HepG2 (cell line): ENCODE results near the gene KIAA0232. TPM values are rescaled to one million over a fixed set of nuclear protein-coding genes. Genes with fewer than 3 reads are reported as not detected.
"Not testable (repeated sequence)": the region's sequence is repeated elsewhere in the genome, so short reads cannot be mapped to it uniquely, and the experiment has no call there.

Experiments
- ATAC-seq: fragments of 200-7000 bp; cut with Tn5 transposase; 3 replicates; pipeline ENCODE4 v1.9.1; 2020; ENCODE audit warnings: mild to moderate bottlenecking, moderate library complexity
- BruUV-seq: library from RNA; stranded (reverse); fragments of 400-500 nt; replicated peaks from 2 replicates; lab custom pipeline; 2021; lab: Mats Ljungman, UMichigan
- CTCF ChIA-PET: fragments of 300-600 bp; formaldehyde crosslinking; extraction: SDS; loops from one replicate; lab custom pipeline; 2021; ENCODE audit warnings: low total read pairs, inconsistent platforms, low intra/inter-chr PET ratio; lab: Yijun Ruan, JAX
- POLR2A ChIA-PET: fragments of 350-600 bp; sonication (Branson Sonifier 250); formaldehyde crosslinking; loops from one replicate; lab custom pipeline; 2020; ENCODE audit warnings: antibody characterized with exemption, inconsistent platforms; lab: Yijun Ruan, JAX
- DNase-seq: peaks from one replicate; pipeline ENCODE4 v3.0.0-alpha.2; 2015; ENCODE audit warnings: low spot score
- FAIRE-seq: peaks from 3 replicates; lab custom pipeline; 2011; peaks lifted over from hg19 to GRCh38; lab: Jason Lieb, UNC
- H2AFZ ChIP-seq: one replicate; pipeline ENCODE4 v1.6.1; 2011; ENCODE audit warnings: low read length, inconsistent platforms
- H3K27ac ChIP-seq: fragments of 300-600 bp; 3 replicates; pipeline ENCODE4 v1.8.0; 2011; ENCODE audit warnings: mixed run types, mild to moderate bottlenecking, mixed read lengths, low read length, inconsistent platforms; ENCODE audit not compliant: insufficient read depth; ENCODE audit errors: extremely low read length
- H3K27me3 ChIP-seq, 2 experiments: fragments of 200-600 bp in 1 of 2; 2 replicates in 1 of 2; 3 replicates in 1 of 2; pipeline versions ENCODE4 v1.6.0 to v1.8.0; 2011; ENCODE audit warnings: low read length in 2 of 2, mild to moderate bottlenecking in 2 of 2, moderate library complexity in 2 of 2, inconsistent platforms in 1 of 2; ENCODE audit not compliant: insufficient read depth in 2 of 2, control insufficient read depth in 1 of 2
- H3K36me3 ChIP-seq, 2 experiments: fragments of 200-600 bp in 1 of 2; replicated peaks in 1 of 2; 2 replicates in 1 of 2; 3 replicates in 1 of 2; pipeline versions ENCODE4 v1.5.1 to v1.8.0; 2011; ENCODE audit warnings: low read length in 2 of 2, inconsistent platforms in 1 of 2; ENCODE audit not compliant: insufficient read depth in 2 of 2, control insufficient read depth in 1 of 2
- H3K4me1 ChIP-seq: 2 replicates; pipeline ENCODE4 v1.5.1; 2012; ENCODE audit warnings: low read length, inconsistent platforms; ENCODE audit not compliant: insufficient read depth
- H3K4me2 ChIP-seq: 2 replicates; pipeline ENCODE4 v1.6.0; 2011; ENCODE audit warnings: low read depth, low read length, inconsistent platforms
- H3K4me3 ChIP-seq, 3 experiments: fragments of 200-600 bp in 1 of 3; sonication (generic), shearing (Covaris generic) in 1 of 3; replicated peaks in 1 of 3; 2 replicates each; pipeline ENCODE4 v1.5.1; 2011 to 2016; ENCODE audit warnings: low read length in 3 of 3, inconsistent platforms in 2 of 3, low read depth in 2 of 3, mild to moderate bottlenecking in 2 of 3, control low read depth in 1 of 3, mixed read lengths in 1 of 3; ENCODE audit not compliant: insufficient read depth in 1 of 3
- H3K79me2 ChIP-seq: one replicate; pipeline ENCODE4 v1.6.1; 2011; ENCODE audit warnings: low read length, inconsistent platforms; ENCODE audit not compliant: insufficient read depth
- H3K9ac ChIP-seq: 2 replicates; pipeline ENCODE4 v1.6.0; 2011; ENCODE audit warnings: mild to moderate bottlenecking, low read depth, low read length, inconsistent platforms; ENCODE audit not compliant: insufficient read depth
- H3K9me3 ChIP-seq: 2 replicates; pipeline ENCODE4 v1.5.1; 2012; ENCODE audit warnings: mild to moderate bottlenecking, low read length
- H4K20me1 ChIP-seq: 2 replicates; pipeline ENCODE4 v1.6.0; 2011; ENCODE audit warnings: inconsistent platforms, mild to moderate bottlenecking, low read length, moderate library complexity; ENCODE audit not compliant: insufficient read depth
- PPARG ChIP-seq: conservative IDR thresholded peaks from 2 replicates; pipeline ENCODE4 v1.6.1; 2016; ENCODE audit warnings: missing biosample characterization, missing genetic modification reagents
- RBAK ChIP-seq: sonication (generic); formaldehyde crosslinking; IDR thresholded peaks from 2 replicates; pipeline ENCODE4 v1.5.1; 2020; ENCODE audit warnings: mild to moderate bottlenecking, missing genetic modification reagents
- SOX6 ChIP-seq, 2 experiments: fragments of 450-650 bp in 1 of 2; sonication (generic) in 1 of 2; formaldehyde crosslinking in 1 of 2; IDR thresholded peaks; 2 replicates each; pipeline versions ENCODE4 v1.4.0 to v1.6.1; 2017 to 2020; ENCODE audit warnings: antibody characterized with exemption in 1 of 2, mild to moderate bottlenecking in 1 of 2, missing genetic modification reagents in 1 of 2
- STAG1 ChIP-seq: sonication (generic); formaldehyde crosslinking; IDR thresholded peaks from 2 replicates; pipeline ENCODE4 v1.4.0; 2020; ENCODE audit warnings: missing genetic modification reagents
- WIZ ChIP-seq: sonication (generic); formaldehyde crosslinking; IDR thresholded peaks from 2 replicates; pipeline ENCODE4 v1.5.1; 2020; ENCODE audit warnings: mild to moderate bottlenecking, missing genetic modification reagents
- XRCC5 ChIP-seq: fragments of 200-400 bp; formaldehyde crosslinking; optimal IDR thresholded peaks from 2 replicates; pipeline ENCODE3; 2017; ENCODE audit warnings: mild to moderate bottlenecking, low read length
- whole genome bisulfite sequencing: methylation state at CpG from one replicate; pipeline ENCODE4 v1.1.6; 2017; ENCODE audit warnings: low lambda C conversion rate; 5-methylcytosine and 5-hydroxymethylcytosine counted together
- in situ Hi-C: cut with HindIII; loops from 2 replicates; pipeline ENCODE4 v1.10.0; 2017; ENCODE audit warnings: low pct_unique_long_range_greater_than_20kb; ENCODE audit not compliant: extremely low pct_ligation_motif_present
- intact Hi-C: fragments of 100-400 bp; cut with micrococcal nuclease; formaldehyde crosslinking; loops from one replicate; pipeline ENCODE4 v1.10.0; 2022; ENCODE audit not compliant: unreplicated experiment
- polyA plus RNA-seq, 8 experiments: library from polyadenylated mRNA; depleted of rRNA in 3 of 8; stranded (reverse) in 7 of 8; unstranded in 1 of 8; fragments of >200 nt; fragmentation: Illumina TruSeq in 4 of 8; extraction: Trizol in 4 of 8; gene quantifications; 2 replicates each; pipeline versions ENCODE4 v1.2.1 to v1.2.3, GENCODE V29; 2011 to 2016; ENCODE audit warnings: low read depth in 4 of 8, missing spikeins in 1 of 8, mixed read lengths in 1 of 8; ENCODE audit not compliant: insufficient read depth in 1 of 8
- total RNA-seq, 5 experiments: library from RNA; depleted of rRNA; stranded (reverse); fragments of >200 nt; fragmentation: Illumina TruSeq; extraction: Trizol; gene quantifications; 2 replicates each; pipeline ENCODE4 v1.2.3, GENCODE V29; 2016; ENCODE audit warnings: low read depth in 1 of 5
- TF ChIP-seq, protein P1 (sequence below): sonication (generic); formaldehyde crosslinking; IDR thresholded peaks from 2 replicates; pipeline ENCODE4 v1.5.0; 2020; ENCODE audit warnings: mild to moderate bottlenecking, missing genetic modification reagents
- TF ChIP-seq, protein P2 (sequence below): sonication (generic); IDR thresholded peaks from 2 replicates; pipeline ENCODE4 v1.6.1; 2016; ENCODE audit warnings: low read depth, borderline replicate concordance
- TF ChIP-seq, protein P3 (sequence below), 2 experiments: sonication (generic) in 1 of 2; formaldehyde crosslinking in 1 of 2; IDR thresholded peaks; 2 replicates each; pipeline versions ENCODE4 v1.4.0 to v1.6.1; 2018 to 2020; ENCODE audit warnings: missing genetic modification reagents in 2 of 2, borderline replicate concordance in 1 of 2, low read depth in 1 of 2, mild to moderate bottlenecking in 1 of 2, missing biosample characterization in 1 of 2

KIAA0232 gene
- total and polyA plus RNA-seq, 2 of the 13 experiments (the other 11 are each of a cell fraction or from before 2014, with no cell fraction given), result 7.8 to 17.1 TPM

GRCh38 chr4:6906486-6906885 lies 124.0 kb downstream of the KIAA0232 start:
- H3K36me3 ChIP-seq, H3K4me2 ChIP-seq, H3K27me3 ChIP-seq, FAIRE-seq, H4K20me1 ChIP-seq, BruUV-seq, H3K27ac ChIP-seq, H3K4me3 ChIP-seq, H3K9me3 ChIP-seq, CTCF ChIA-PET, ATAC-seq, DNase-seq, H2AFZ ChIP-seq, H3K9ac ChIP-seq: not testable (repeated sequence)
- POLR2A ChIA-PET, result interaction anchor here (0.8 to 11.5 kb wide), 5 partner anchors 11 to 233 kb away, joined by 3 to 215 read pairs (median 6); partner anchors contain the start of gene GRPEL1
- intact Hi-C loops (loop anchor here (10.0 kb wide), 1 partner anchor 138 kb away; the partner anchor contains the start of gene TADA2B), in situ Hi-C loops (loop anchor here (10.0 kb wide), 1 partner anchor 168 kb away; no protein-coding TSS in a partner anchor)
- H3K4me1 ChIP-seq, result peaks cover 84% of the 10 kb centered on the region
- peaks cover 20% of the 10 kb centered on the region for H3K79me2 ChIP-seq
- TF ChIP-seq, protein P1, sequence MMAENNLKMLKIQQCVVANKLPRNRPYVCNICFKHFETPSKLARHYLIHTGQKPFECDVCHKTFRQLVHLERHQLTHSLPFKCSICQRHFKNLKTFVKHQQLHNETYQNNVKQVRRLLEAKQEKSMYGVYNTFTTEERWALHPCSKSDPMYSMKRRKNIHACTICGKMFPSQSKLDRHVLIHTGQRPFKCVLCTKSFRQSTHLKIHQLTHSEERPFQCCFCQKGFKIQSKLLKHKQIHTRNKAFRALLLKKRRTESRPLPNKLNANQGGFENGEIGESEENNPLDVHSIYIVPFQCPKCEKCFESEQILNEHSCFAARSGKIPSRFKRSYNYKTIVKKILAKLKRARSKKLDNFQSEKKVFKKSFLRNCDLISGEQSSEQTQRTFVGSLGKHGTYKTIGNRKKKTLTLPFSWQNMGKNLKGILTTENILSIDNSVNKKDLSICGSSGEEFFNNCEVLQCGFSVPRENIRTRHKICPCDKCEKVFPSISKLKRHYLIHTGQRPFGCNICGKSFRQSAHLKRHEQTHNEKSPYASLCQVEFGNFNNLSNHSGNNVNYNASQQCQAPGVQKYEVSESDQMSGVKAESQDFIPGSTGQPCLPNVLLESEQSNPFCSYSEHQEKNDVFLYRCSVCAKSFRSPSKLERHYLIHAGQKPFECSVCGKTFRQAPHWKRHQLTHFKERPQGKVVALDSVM (CRISPR knock-in tag), result peak; percentile 72
- 90% methylated on average over 6 of the region's 6 CpGs for WGBS

- Histone ChIP-seq H3K27ac (peak overlapping the region; percentile 99), H3K79me2 (peaks cover 32% of the 10 kb centered on the region), H3K4me2 (peak overlapping the region; percentile 99), H3K27me3 (no peaks in the 10 kb centered on the region; a peak in 1 of 5 replicates), H3K36me3 (no peaks in the 10 kb centered on the region), H2AFZ (no peak overlapping the region), H3K9ac (peak overlapping the region; percentile 87; the same call in 1 of the 2 replicates), H4K20me1 (peaks cover 17% of the 10 kb centered on the region; the same call in 1 of the 2 replicates), H3K4me1 (peaks cover 84% of the 10 kb centered on the region), H3K4me3 (peak overlapping the region in 2 of 3 experiments; percentile 1 to 63; a peak in 1 of 6 replicates), H3K9me3 (no peaks in the 10 kb centered on the region)
- DNase-seq, result no peak
- 0 out of 3 replicates have a peak, but pooled peaks have one; percentile 10 for ATAC-seq
- intact Hi-C loops, result loop anchor here (2.0 to 10.0 kb wide), 3 partner anchors 15 to 137 kb away; partner anchors contain the start of gene TADA2B
- peak; percentile 78 for FAIRE-seq
- ChIA-PET CTCF (interaction anchor here (1.4 kb wide), 1 partner anchor 163 kb away, joined by 4 read pairs; no protein-coding TSS in a partner anchor), POLR2A (interaction anchor here (1.2 to 11.5 kb wide), 7 partner anchors 8 to 80 kb away, joined by 3 to 215 read pairs (median 18); no protein-coding TSS in a partner anchor)
- no TSS peak for BruUV-seq
- 50% methylated on average over 22 of the region's 22 CpGs for WGBS
- in situ Hi-C loops, result loop anchor here (10.0 kb wide), 1 partner anchor 167 kb away; no protein-coding TSS in a partner anchor
- TF ChIP-seq, protein P2, sequence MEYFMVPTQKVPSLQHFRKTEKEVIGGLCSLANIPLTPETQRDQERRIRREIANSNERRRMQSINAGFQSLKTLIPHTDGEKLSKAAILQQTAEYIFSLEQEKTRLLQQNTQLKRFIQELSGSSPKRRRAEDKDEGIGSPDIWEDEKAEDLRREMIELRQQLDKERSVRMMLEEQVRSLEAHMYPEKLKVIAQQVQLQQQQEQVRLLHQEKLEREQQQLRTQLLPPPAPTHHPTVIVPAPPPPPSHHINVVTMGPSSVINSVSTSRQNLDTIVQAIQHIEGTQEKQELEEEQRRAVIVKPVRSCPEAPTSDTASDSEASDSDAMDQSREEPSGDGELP, result no peak
- TF ChIP-seq, protein P3, sequence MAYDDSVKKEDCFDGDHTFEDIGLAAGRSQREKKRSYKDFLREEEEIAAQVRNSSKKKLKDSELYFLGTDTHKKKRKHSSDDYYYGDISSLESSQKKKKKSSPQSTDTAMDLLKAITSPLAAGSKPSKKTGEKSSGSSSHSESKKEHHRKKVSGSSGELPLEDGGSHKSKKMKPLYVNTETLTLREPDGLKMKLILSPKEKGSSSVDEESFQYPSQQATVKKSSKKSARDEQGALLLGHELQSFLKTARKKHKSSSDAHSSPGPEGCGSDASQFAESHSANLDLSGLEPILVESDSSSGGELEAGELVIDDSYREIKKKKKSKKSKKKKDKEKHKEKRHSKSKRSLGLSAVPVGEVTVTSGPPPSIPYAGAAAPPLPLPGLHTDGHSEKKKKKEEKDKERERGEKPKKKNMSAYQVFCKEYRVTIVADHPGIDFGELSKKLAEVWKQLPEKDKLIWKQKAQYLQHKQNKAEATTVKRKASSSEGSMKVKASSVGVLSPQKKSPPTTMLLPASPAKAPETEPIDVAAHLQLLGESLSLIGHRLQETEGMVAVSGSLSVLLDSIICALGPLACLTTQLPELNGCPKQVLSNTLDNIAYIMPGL (CRISPR knock-in tag; IDR thresholded peaks at IDR 0.05; ENCODE audit: borderline replicate concordance in 1 of 2, low read depth in 1 of 2), result peak; percentile 41 to 58; a peak in 2 of 4 replicates
- TF ChIP-seq RBAK (CRISPR knock-in tag) (no peak), XRCC5 (peak; percentile 35), SOX6 (IDR thresholded peaks at IDR 0.05) (no peak), SOX6 (CRISPR knock-in tag; IDR thresholded peaks at IDR 0.05) (peak; percentile 61), STAG1 (CRISPR knock-in tag) (peak; percentile 79), PPARG (CRISPR knock-in tag) (no peak), WIZ (CRISPR knock-in tag) (0 out of 2 replicates have a peak, but pooled peaks have one; percentile 32)
These were observed 125.2 kb downstream of the KIAA0232 start for GRCh38 chr4:6907658-6908191.
